ENCODE results near the gene SEPTIN12.

SEPTIN12 gene

DNA sequence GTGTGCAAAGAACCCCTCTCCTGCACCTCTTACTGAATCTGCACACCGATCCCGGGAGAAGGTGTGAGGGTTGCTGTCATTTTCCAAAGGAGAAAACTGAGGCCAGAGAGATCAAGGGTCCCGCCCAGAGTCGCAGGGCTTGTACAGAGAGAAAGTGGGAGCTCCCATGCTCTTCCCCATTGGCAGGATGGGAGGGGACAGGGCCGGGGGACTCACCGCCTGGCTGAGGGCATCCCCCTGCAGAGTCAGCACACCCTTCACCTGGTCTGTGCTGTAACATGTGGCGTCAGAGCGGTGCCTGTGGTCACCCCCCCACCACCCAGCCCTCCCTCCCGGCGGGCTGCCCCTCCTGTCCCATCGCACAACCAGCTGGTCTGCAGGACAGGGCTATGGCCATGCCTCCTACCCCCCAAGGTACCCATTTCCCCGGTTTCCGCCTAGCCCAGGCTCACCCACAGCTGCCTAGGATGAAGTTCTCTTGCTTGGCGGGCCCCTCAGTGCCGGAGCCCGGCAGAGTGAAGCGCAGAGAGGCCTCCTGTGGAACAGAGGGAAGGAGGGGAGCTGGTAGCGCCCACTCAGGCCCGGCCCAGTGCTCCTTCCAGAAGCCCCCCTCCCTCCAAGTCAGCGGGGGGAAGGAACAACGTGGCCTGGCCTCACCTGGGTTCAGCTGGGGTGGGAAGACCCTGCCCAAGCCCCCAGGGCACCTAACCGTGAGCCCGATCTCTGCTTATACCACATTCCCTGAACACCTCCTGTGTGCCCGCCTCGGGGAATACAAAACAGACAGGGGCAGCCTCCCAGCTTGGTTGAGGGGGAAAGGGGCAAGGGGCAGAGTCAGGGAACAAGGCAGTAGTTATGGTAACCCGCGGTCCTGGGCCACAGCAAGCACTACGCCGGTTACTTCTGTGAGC, 13.2 kb upstream of the SEPTIN12 start:
- peak overlapping the region; percentile 53 for H3K27ac ChIP-seq (ENCODE audit: low read depth, low read length)
- H4K8ac ChIP-seq (ENCODE audit: low read depth, low read length) = no peak overlapping the region
- H3K4me1 ChIP-seq (ENCODE audit: control insufficient read depth, low read depth, low read length) = no peaks in the 10 kb centered on the region
- peak overlapping the region; percentile 74 for H3K9ac ChIP-seq (ENCODE audit: low read length)
- no peak overlapping the region for H2BK15ac ChIP-seq (replicated peaks; ENCODE audit: low read depth)
- peak overlapping the region; percentile 14 for H3K4me2 ChIP-seq (ENCODE audit: low read length)
- DNase-seq = no peak
- no peaks in the 10 kb centered on the region for H3K79me2 ChIP-seq (ENCODE audit: control insufficient read depth, insufficient read depth, low read length)
- H3K4me3 ChIP-seq (ENCODE audit: low read length) = peak overlapping the region; percentile 46
- H3K36me3 ChIP-seq (ENCODE audit: control insufficient read depth, insufficient read depth, low read length) = peaks cover 3% of the 10 kb centered on the region
- H3K23ac ChIP-seq (ENCODE audit: low read length) = peak overlapping the region; percentile 45
- H3K56ac ChIP-seq (ENCODE audit: low read length) = peak overlapping the region; percentile 81
- no peak overlapping the region for H2BK5ac ChIP-seq (ENCODE audit: low read length)
- H2AK5ac ChIP-seq (ENCODE audit: low read length) = no peak overlapping the region
- H3K4ac ChIP-seq (ENCODE audit: low read depth, low read length) = no peak overlapping the region
- no peak overlapping the region for H2BK120ac ChIP-seq (ENCODE audit: low read depth, low read length)
- no CpG with 5 or more reads among the region's 29 CpGs for WGBS (ENCODE audit: extremely low coverage, insufficient coverage, low lambda C conversion rate)
- H3K18ac ChIP-seq (ENCODE audit: low read length) = no peak overlapping the region
- H3K79me1 ChIP-seq (ENCODE audit: low read length) = no peaks in the 10 kb centered on the region
- H4K5ac ChIP-seq (ENCODE audit: low read length) = no peak overlapping the region
- H3K27me3 ChIP-seq (ENCODE audit: insufficient read depth, low read length, poor library complexity) = no peaks in the 10 kb centered on the region

GRCh38 chr16:4800290-4801041, 12.3 kb upstream of the SEPTIN12 start:
- peak overlapping the region; percentile 45 for H3K23ac ChIP-seq (ENCODE audit: low read length)
- H4K8ac ChIP-seq (ENCODE audit: low read depth, low read length) = no peak overlapping the region
- no peak overlapping the region for H3K18ac ChIP-seq (ENCODE audit: low read length)
- no peak overlapping the region for H4K5ac ChIP-seq (ENCODE audit: low read length)
- no peak overlapping the region for H2BK120ac ChIP-seq (ENCODE audit: low read depth, low read length)
- peaks cover 3% of the 10 kb centered on the region for H3K36me3 ChIP-seq (ENCODE audit: control insufficient read depth, insufficient read depth, low read length)
- no peak overlapping the region for H2AK5ac ChIP-seq (ENCODE audit: low read length)
- H3K27ac ChIP-seq (ENCODE audit: low read depth, low read length) = no peak overlapping the region
- DNase-seq = no peak
- no CpG with 5 or more reads among the region's 17 CpGs for WGBS (ENCODE audit: extremely low coverage, insufficient coverage, low lambda C conversion rate)
- no peak overlapping the region for H3K9ac ChIP-seq (ENCODE audit: low read length)
- H3K79me1 ChIP-seq (ENCODE audit: low read length) = no peaks in the 10 kb centered on the region
- H3K4me1 ChIP-seq (ENCODE audit: control insufficient read depth, low read depth, low read length) = no peaks in the 10 kb centered on the region
- no peak overlapping the region for H3K4me3 ChIP-seq (ENCODE audit: low read length)
- no peak overlapping the region for H3K4me2 ChIP-seq (ENCODE audit: low read length)
- no peak overlapping the region for H2BK15ac ChIP-seq (replicated peaks; ENCODE audit: low read depth)
- H3K27me3 ChIP-seq (ENCODE audit: insufficient read depth, low read length, poor library complexity) = no peaks in the 10 kb centered on the region
- no peak overlapping the region for H2BK5ac ChIP-seq (ENCODE audit: low read length)
- H3K4ac ChIP-seq (ENCODE audit: low read depth, low read length) = no peak overlapping the region
- H3K56ac ChIP-seq (ENCODE audit: low read length) = no peak overlapping the region
- no peaks in the 10 kb centered on the region for H3K79me2 ChIP-seq (ENCODE audit: control insufficient read depth, insufficient read depth, low read length)

DNA sequence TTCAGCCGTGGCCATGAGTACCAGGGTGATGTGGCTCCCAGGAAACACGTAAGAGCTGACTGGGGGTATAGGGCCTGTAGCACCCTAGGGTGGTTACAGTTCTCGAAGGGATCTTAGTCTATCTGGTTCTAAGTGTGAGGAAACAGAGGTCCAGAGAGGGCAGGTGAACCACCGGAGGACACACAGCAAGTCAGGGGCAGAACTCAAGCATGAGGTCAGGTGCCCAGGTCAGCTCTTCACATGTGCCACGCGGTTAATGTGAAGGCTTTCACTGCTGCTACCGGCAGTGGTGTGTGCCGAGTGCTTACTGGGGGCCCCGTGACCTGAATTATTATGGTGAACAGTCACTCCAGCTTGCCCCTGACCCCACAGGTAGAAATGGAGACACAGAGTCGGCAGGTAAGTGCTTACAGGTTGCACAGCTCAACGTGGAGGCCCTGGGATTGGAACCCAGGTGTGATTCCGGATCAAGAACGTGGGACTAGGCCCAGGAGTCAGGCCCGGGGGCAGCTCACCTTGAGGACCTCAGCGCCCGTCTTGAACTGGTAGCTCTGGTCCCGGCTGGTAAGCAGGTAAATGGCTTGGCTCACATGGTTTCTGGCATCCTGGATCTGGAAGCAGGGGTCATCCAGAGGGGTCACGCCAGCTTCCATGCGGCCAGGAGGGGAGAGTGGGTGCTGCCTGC, 11.2 kb upstream of the SEPTIN12 start:
- Histone ChIP-seq H2BK15ac (replicated peaks; ENCODE audit: low read depth) (no peak overlapping the region), H3K4me3 (ENCODE audit: low read length) (no peak overlapping the region), H3K27me3 (ENCODE audit: insufficient read depth, low read length, poor library complexity) (no peaks in the 10 kb centered on the region), H3K23ac (ENCODE audit: low read length) (no peak overlapping the region), H3K9ac (ENCODE audit: low read length) (no peak overlapping the region), H3K56ac (ENCODE audit: low read length) (no peak overlapping the region), H2BK120ac (ENCODE audit: low read depth, low read length) (no peak overlapping the region), H3K4me1 (ENCODE audit: control insufficient read depth, low read depth, low read length) (no peaks in the 10 kb centered on the region), H3K4me2 (ENCODE audit: low read length) (no peak overlapping the region), H3K79me1 (ENCODE audit: low read length) (no peaks in the 10 kb centered on the region), H2BK5ac (ENCODE audit: low read length) (no peak overlapping the region), H4K8ac (ENCODE audit: low read depth, low read length) (no peak overlapping the region), H3K18ac (ENCODE audit: low read length) (no peak overlapping the region), H3K79me2 (ENCODE audit: control insufficient read depth, insufficient read depth, low read length) (no peaks in the 10 kb centered on the region), H3K4ac (ENCODE audit: low read depth, low read length) (no peak overlapping the region), H3K36me3 (ENCODE audit: control insufficient read depth, insufficient read depth, low read length) (no peaks in the 10 kb centered on the region), H4K5ac (ENCODE audit: low read length) (no peak overlapping the region), H3K27ac (ENCODE audit: low read depth, low read length) (no peak overlapping the region), H2AK5ac (ENCODE audit: low read length) (no peak overlapping the region)
- WGBS (ENCODE audit: extremely low coverage, insufficient coverage, low lambda C conversion rate) = no CpG with 5 or more reads among the region's 19 CpGs
- DNase-seq = no peak

DNA sequence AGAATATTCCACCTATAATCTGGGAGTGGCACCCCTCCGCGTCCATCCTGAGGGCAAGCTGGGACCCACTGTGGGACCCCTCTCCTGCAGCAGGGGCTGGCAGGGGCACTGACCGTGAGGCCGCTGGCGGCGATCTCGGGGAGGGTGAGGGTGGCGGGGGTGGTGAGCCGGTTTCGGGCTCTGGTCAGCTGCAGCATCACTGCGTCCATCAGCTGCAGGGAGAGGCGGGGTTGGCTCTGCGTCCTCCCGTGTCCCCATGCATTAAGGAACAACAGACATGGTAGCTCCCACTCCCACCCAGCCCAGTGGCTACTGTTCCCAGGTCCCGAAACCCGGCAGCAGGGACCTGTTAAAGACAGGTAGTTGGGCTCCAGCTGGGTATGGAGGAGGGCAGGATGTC, 10.3 kb upstream of the SEPTIN12 start:
- no peaks in the 10 kb centered on the region for H3K27me3 ChIP-seq (ENCODE audit: insufficient read depth, low read length, poor library complexity)
- H3K9ac ChIP-seq (ENCODE audit: low read length) = no peak overlapping the region
- H2BK5ac ChIP-seq (ENCODE audit: low read length) = no peak overlapping the region
- no peak overlapping the region for H4K8ac ChIP-seq (ENCODE audit: low read depth, low read length)
- WGBS (ENCODE audit: extremely low coverage, insufficient coverage, low lambda C conversion rate) = no CpG with 5 or more reads among the region's 16 CpGs
- H3K4ac ChIP-seq (ENCODE audit: low read depth, low read length) = no peak overlapping the region
- no peaks in the 10 kb centered on the region for H3K36me3 ChIP-seq (ENCODE audit: control insufficient read depth, insufficient read depth, low read length)
- no peak overlapping the region for H3K23ac ChIP-seq (ENCODE audit: low read length)
- H3K4me1 ChIP-seq (ENCODE audit: control insufficient read depth, low read depth, low read length) = no peaks in the 10 kb centered on the region
- H3K4me3 ChIP-seq (ENCODE audit: low read length) = no peak overlapping the region
- DNase-seq = no peak
- no peak overlapping the region for H3K4me2 ChIP-seq (ENCODE audit: low read length)
- no peaks in the 10 kb centered on the region for H3K79me1 ChIP-seq (ENCODE audit: low read length)
- H2BK120ac ChIP-seq (ENCODE audit: low read depth, low read length) = no peak overlapping the region
- H2BK15ac ChIP-seq (replicated peaks; ENCODE audit: low read depth) = no peak overlapping the region
- no peaks in the 10 kb centered on the region for H3K79me2 ChIP-seq (ENCODE audit: control insufficient read depth, insufficient read depth, low read length)
- no peak overlapping the region for H2AK5ac ChIP-seq (ENCODE audit: low read length)
- no peak overlapping the region for H3K56ac ChIP-seq (ENCODE audit: low read length)
- no peak overlapping the region for H3K18ac ChIP-seq (ENCODE audit: low read length)
- H4K5ac ChIP-seq (ENCODE audit: low read length) = no peak overlapping the region
- no peak overlapping the region for H3K27ac ChIP-seq (ENCODE audit: low read depth, low read length)

GRCh38 chr16:4797805-4798252, 9.7 kb upstream of the SEPTIN12 start:
- Histone ChIP-seq H3K56ac (ENCODE audit: low read length) (no peak overlapping the region), H3K36me3 (ENCODE audit: control insufficient read depth, insufficient read depth, low read length) (no peaks in the 10 kb centered on the region), H3K79me2 (ENCODE audit: control insufficient read depth, insufficient read depth, low read length) (no peaks in the 10 kb centered on the region), H3K9ac (ENCODE audit: low read length) (no peak overlapping the region), H3K79me1 (ENCODE audit: low read length) (no peaks in the 10 kb centered on the region), H3K23ac (ENCODE audit: low read length) (no peak overlapping the region), H2BK120ac (ENCODE audit: low read depth, low read length) (no peak overlapping the region), H4K5ac (ENCODE audit: low read length) (no peak overlapping the region), H3K4me3 (ENCODE audit: low read length) (no peak overlapping the region), H2AK5ac (ENCODE audit: low read length) (no peak overlapping the region), H3K4ac (ENCODE audit: low read depth, low read length) (no peak overlapping the region), H2BK5ac (ENCODE audit: low read length) (no peak overlapping the region), H3K4me2 (ENCODE audit: low read length) (no peak overlapping the region), H3K27me3 (ENCODE audit: insufficient read depth, low read length, poor library complexity) (no peaks in the 10 kb centered on the region), H3K27ac (ENCODE audit: low read depth, low read length) (no peak overlapping the region), H3K4me1 (ENCODE audit: control insufficient read depth, low read depth, low read length) (no peaks in the 10 kb centered on the region), H2BK15ac (replicated peaks; ENCODE audit: low read depth) (no peak overlapping the region), H3K18ac (ENCODE audit: low read length) (no peak overlapping the region), H4K8ac (ENCODE audit: low read depth, low read length) (no peak overlapping the region)
- no CpG with 5 or more reads among the region's 22 CpGs for WGBS (ENCODE audit: extremely low coverage, insufficient coverage, low lambda C conversion rate)
- no peak for DNase-seq

All from mesendoderm (in vitro differentiated cells).